IMR-90 (cell line): ENCODE results near the gene FAM47E. TPM values are rescaled to one million over a fixed set of nuclear protein-coding genes. Genes with fewer than 3 reads are reported as not detected.

Experiments used
- ATAC-seq: fragments of 200-7000 bp; cut with Tn5 transposase; 2 replicates; pipeline ENCODE4 v1.9.1; 2020; ENCODE audit warnings: low read depth, mild to moderate bottlenecking, moderate library complexity
- BruUV-seq: library from RNA; stranded (reverse); fragments of 400-500 nt; replicated peaks from 2 replicates; lab custom pipeline; 2021; lab: Mats Ljungman, UMichigan
- CTCF ChIA-PET: fragments of 300-600 bp; formaldehyde crosslinking; extraction: SDS; loops from one replicate; lab custom pipeline; 2021; ENCODE audit warnings: antibody characterized with exemption; lab: Yijun Ruan, JAX
- POLR2A ChIA-PET: fragments of 300-600 bp; sonication (Branson Sonifier 250); formaldehyde crosslinking; loops from one replicate; lab custom pipeline; 2022; ENCODE audit warnings: antibody characterized with exemption; ENCODE audit not compliant: unreplicated experiment; lab: Charles Lee
- DNase-seq: peaks from one replicate; pipeline ENCODE4 v3.0.0; 2013
- H2AFZ ChIP-seq: replicated peaks from 2 replicates; pipeline ENCODE3; 2013; ENCODE audit warnings: low read length, mild to moderate bottlenecking; ENCODE audit not compliant: poor library complexity
- H2AK5ac ChIP-seq: 2 replicates; pipeline ENCODE4 v1.6.1; 2013; ENCODE audit warnings: low read depth, low read length, inconsistent platforms
- H2AK9ac ChIP-seq: replicated peaks from 2 replicates; pipeline ENCODE3; 2013; ENCODE audit warnings: mild to moderate bottlenecking, low read depth, low read length, moderate library complexity; ENCODE audit not compliant: poor library complexity
- H2BK120ac ChIP-seq: 2 replicates; pipeline ENCODE4 v1.6.1; 2013; ENCODE audit warnings: low read depth, low read length, inconsistent platforms
- H2BK15ac ChIP-seq: 3 replicates; pipeline ENCODE4 v1.6.1; 2013; ENCODE audit warnings: low read depth, low read length, inconsistent platforms
- H2BK20ac ChIP-seq: 2 replicates; pipeline ENCODE4 v1.6.1; 2013; ENCODE audit warnings: low read depth, mild to moderate bottlenecking, inconsistent platforms, low read length, moderate library complexity
- H2BK5ac ChIP-seq: 2 replicates; pipeline ENCODE4 v1.6.1; 2013; ENCODE audit warnings: mild to moderate bottlenecking, low read depth, low read length, inconsistent platforms; ENCODE audit not compliant: poor library complexity, severe bottlenecking
- H3K14ac ChIP-seq: replicated peaks from 2 replicates; pipeline ENCODE4 v1.6.1; 2013; ENCODE audit warnings: low read depth, low read length, inconsistent platforms
- H3K18ac ChIP-seq: 2 replicates; pipeline ENCODE4 v1.6.1; 2013; ENCODE audit warnings: low read depth, low read length, control low read depth
- H3K23ac ChIP-seq: 2 replicates; pipeline ENCODE4 v1.6.1; 2013; ENCODE audit warnings: low read depth, low read length, inconsistent platforms
- H3K27ac ChIP-seq: 2 replicates; pipeline ENCODE4 v1.5.1; 2013; ENCODE audit warnings: mild to moderate bottlenecking, control low read depth, low read length; ENCODE audit not compliant: insufficient read depth
- H3K27me3 ChIP-seq: 2 replicates; pipeline ENCODE4 v1.6.1; 2013; ENCODE audit warnings: low read length; ENCODE audit not compliant: control insufficient read depth, insufficient read depth
- H3K36me3 ChIP-seq: 2 replicates; pipeline ENCODE4 v1.6.1; 2013; ENCODE audit warnings: low read length, mixed read lengths; ENCODE audit not compliant: control insufficient read depth, insufficient read depth
- H3K4ac ChIP-seq: 2 replicates; pipeline ENCODE4 v1.6.1; 2013; ENCODE audit warnings: low read depth, low read length, inconsistent platforms
- H3K4me1 ChIP-seq: 2 replicates; pipeline ENCODE4 v1.6.1; 2013; ENCODE audit warnings: low read length, mixed read lengths; ENCODE audit not compliant: control insufficient read depth, insufficient read depth
- H3K4me2 ChIP-seq: 2 replicates; pipeline ENCODE4 v1.6.1; 2013; ENCODE audit warnings: low read depth, mild to moderate bottlenecking, control low read depth, low read length, moderate library complexity
- H3K4me3 ChIP-seq: 2 replicates; pipeline ENCODE4 v1.5.1; 2013; ENCODE audit warnings: low read depth, mild to moderate bottlenecking, control low read depth, low read length, moderate library complexity; ENCODE audit not compliant: insufficient read depth
- H3K56ac ChIP-seq: 2 replicates; pipeline ENCODE4 v1.6.1; 2013; ENCODE audit warnings: low read length, inconsistent platforms; ENCODE audit not compliant: insufficient read depth; ENCODE audit errors: extremely low read depth
- H3K79me1 ChIP-seq, 2 experiments: 2 replicates each; pipeline ENCODE4 v1.6.1; 2013; ENCODE audit warnings: low read length in 2 of 2, inconsistent platforms in 1 of 2, low read depth in 1 of 2
- H3K9ac ChIP-seq: 2 replicates; pipeline ENCODE4 v1.6.1; 2013; ENCODE audit warnings: low read depth, low read length, control low read depth
- H3K9me1 ChIP-seq: 2 replicates; pipeline ENCODE4 v1.6.1; 2013; ENCODE audit warnings: low read length, inconsistent platforms; ENCODE audit not compliant: insufficient read depth
- H3K9me3 ChIP-seq: 2 replicates; pipeline ENCODE4 v1.6.1; 2013; ENCODE audit warnings: low read length; ENCODE audit not compliant: control insufficient read depth, insufficient read depth
- H4K20me1 ChIP-seq: 2 replicates; pipeline ENCODE4 v1.6.1; 2013; ENCODE audit warnings: low read length, inconsistent platforms; ENCODE audit not compliant: insufficient read depth
- H4K5ac ChIP-seq: 2 replicates; pipeline ENCODE4 v1.6.1; 2013; ENCODE audit warnings: mild to moderate bottlenecking, low read depth, low read length, control low read depth
- H4K8ac ChIP-seq, 2 experiments: 2 replicates each; pipeline ENCODE4 v1.6.1; 2013; ENCODE audit warnings: low read depth in 2 of 2, low read length in 2 of 2, control low read depth in 1 of 2, inconsistent platforms in 1 of 2
- H4K91ac ChIP-seq: 2 replicates; pipeline ENCODE4 v1.6.1; 2013; ENCODE audit warnings: low read depth, low read length, inconsistent platforms; ENCODE audit not compliant: insufficient read depth
- SMC3 ChIP-seq: fragments of 150-350 bp; IDR thresholded peaks from 2 replicates; pipeline ENCODE4 v1.6.1; 2016; ENCODE audit warnings: low read depth, mild to moderate bottlenecking, antibody characterized with exemption, low read length, moderate library complexity
- WGBS, 2 experiments: methylation state at CpG; one replicate each; pipeline versions ENCODE4 v1.1.5 to v1.1.7; 2013; ENCODE audit warnings: missing lambda C conversion rate in 2 of 2; ENCODE audit not compliant: insufficient read length in 1 of 2; ENCODE audit errors: extremely low coverage in 2 of 2; 5-methylcytosine and 5-hydroxymethylcytosine counted together
- dilution Hi-C: fragments of 300-500 bp; cut with HindIII; formaldehyde crosslinking; loops from one replicate; pipeline ENCODE4 v1.14.3; 2018; ENCODE audit warnings: low sequenced_read_pairs; ENCODE audit not compliant: unreplicated experiment
- in situ Hi-C: fragments of 300-500 bp; cut with MboI; formaldehyde crosslinking; loops from 3 replicates; pipeline ENCODE4 v1.14.3; 2019; ENCODE audit warnings: low sequenced_read_pairs, inconsistent platforms, mixed read lengths
- intact Hi-C: fragments of 100-400 bp; cut with micrococcal nuclease; formaldehyde crosslinking; loops from 2 replicates; pipeline ENCODE4 v1.10.0; 2022
- polyA plus RNA-seq, 3 experiments: library from polyadenylated mRNA; depleted of rRNA; stranded (reverse); fragments of >200 nt; gene quantifications; 2 replicates each; pipeline ENCODE4 v1.2.3, GENCODE V29; 2012; ENCODE audit warnings: low replicate concordance in 1 of 3
- total RNA-seq: library from RNA; depleted of rRNA; stranded (reverse); fragments of >200 nt; gene quantifications from 2 replicates; pipeline ENCODE4 v1.2.3, GENCODE V29; 2012

The FAM47E gene
- total and polyA plus RNA-seq, 2 of the 4 experiments (the other 2 are of a cell fraction) = 0.05 TPM; not detected in 1

DNA sequence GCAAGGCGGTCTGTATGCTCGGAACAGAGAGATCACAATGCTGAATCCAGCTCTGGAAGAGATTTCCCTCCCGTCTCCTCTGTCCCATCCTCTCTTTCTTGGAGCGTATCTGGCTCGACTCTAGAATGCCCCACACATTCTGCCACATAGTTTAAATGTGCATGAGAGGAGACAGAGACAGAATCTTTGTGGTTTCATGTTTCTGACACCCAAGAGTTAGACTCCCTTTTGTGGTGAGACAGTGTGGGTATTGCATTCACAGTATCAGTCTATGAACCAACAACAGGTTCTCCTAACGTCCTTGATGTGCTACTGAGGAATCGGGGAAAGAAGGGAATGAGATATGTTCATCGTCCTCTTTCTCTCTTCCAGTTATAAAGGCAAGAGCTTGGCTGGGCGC is 25.3 kb downstream of the FAM47E start:
- WGBS, 2 experiments = no CpG with 5 or more reads among the region's 9 CpGs
- intact Hi-C loops = no loop called here
- no peak for DNase-seq

More for the DNA sequence above, 25.3 kb downstream of the FAM47E start:
- H3K9me3 ChIP-seq = no peaks in the 10 kb centered on the region
- no peak overlapping the region for H2AK9ac ChIP-seq
- no peak overlapping the region for H2BK20ac ChIP-seq
- H3K18ac ChIP-seq = no peak overlapping the region
- H3K79me1 ChIP-seq = no peaks in the 10 kb centered on the region
- H3K4ac ChIP-seq = no peak overlapping the region
- no peak overlapping the region for H2AK5ac ChIP-seq
- no peak for TF ChIP-seq SMC3
- no peak overlapping the region for H2BK15ac ChIP-seq
- in situ Hi-C loops = no loop called here
- H3K9ac ChIP-seq = no peak overlapping the region
- dilution Hi-C loops = no loop called here
- no peak overlapping the region for H3K14ac ChIP-seq
- no peak overlapping the region for H2BK120ac ChIP-seq
- H2BK5ac ChIP-seq = no peak overlapping the region
- ATAC-seq = no peak
- H3K4me1 ChIP-seq = no peaks in the 10 kb centered on the region
- no peaks in the 10 kb centered on the region for H4K20me1 ChIP-seq
- POLR2A ChIA-PET = no interaction called here
- H3K4me3 ChIP-seq = no peak overlapping the region
- CTCF ChIA-PET = no interaction called here
- peaks cover 35% of the 10 kb centered on the region for H3K27me3 ChIP-seq
- H4K5ac ChIP-seq = no peak overlapping the region
- no TSS peak for BruUV-seq
- no peak overlapping the region for H2AFZ ChIP-seq
- no peak overlapping the region for H3K56ac ChIP-seq
- no peaks in the 10 kb centered on the region for H3K36me3 ChIP-seq
- no peak overlapping the region for H3K23ac ChIP-seq
- no peak overlapping the region for H3K27ac ChIP-seq
- H4K8ac ChIP-seq = no peak overlapping the region
- H3K4me2 ChIP-seq = no peak overlapping the region
- peaks cover 2% of the 10 kb centered on the region; the same call in 1 of the 2 replicates for H3K9me1 ChIP-seq
- H4K91ac ChIP-seq = no peak overlapping the region
